ENCODE measurements around the gene ITGB1BP1.

DNA sequence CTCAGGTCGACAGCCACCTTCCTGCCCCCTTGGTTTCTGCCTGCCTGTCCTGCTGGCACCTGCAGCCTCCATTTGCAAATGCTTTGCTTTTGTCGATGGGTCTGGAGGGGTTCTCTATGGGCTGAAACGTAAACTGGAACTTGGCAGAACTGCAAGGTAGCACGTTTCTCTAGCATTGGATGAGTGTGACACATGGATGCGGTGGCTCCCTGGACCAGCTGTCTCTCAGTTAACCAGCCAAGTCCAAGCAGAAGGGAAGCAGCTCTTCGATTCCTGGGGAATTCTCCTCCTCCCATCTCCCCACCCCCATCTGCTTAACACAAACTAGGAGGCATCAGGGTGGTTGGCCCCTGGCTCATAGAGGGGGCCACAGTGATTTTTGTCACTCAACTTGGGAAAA lies 57.3 kb downstream of the ITGB1BP1 start:
- TF ChIP-seq, protein P1, sequence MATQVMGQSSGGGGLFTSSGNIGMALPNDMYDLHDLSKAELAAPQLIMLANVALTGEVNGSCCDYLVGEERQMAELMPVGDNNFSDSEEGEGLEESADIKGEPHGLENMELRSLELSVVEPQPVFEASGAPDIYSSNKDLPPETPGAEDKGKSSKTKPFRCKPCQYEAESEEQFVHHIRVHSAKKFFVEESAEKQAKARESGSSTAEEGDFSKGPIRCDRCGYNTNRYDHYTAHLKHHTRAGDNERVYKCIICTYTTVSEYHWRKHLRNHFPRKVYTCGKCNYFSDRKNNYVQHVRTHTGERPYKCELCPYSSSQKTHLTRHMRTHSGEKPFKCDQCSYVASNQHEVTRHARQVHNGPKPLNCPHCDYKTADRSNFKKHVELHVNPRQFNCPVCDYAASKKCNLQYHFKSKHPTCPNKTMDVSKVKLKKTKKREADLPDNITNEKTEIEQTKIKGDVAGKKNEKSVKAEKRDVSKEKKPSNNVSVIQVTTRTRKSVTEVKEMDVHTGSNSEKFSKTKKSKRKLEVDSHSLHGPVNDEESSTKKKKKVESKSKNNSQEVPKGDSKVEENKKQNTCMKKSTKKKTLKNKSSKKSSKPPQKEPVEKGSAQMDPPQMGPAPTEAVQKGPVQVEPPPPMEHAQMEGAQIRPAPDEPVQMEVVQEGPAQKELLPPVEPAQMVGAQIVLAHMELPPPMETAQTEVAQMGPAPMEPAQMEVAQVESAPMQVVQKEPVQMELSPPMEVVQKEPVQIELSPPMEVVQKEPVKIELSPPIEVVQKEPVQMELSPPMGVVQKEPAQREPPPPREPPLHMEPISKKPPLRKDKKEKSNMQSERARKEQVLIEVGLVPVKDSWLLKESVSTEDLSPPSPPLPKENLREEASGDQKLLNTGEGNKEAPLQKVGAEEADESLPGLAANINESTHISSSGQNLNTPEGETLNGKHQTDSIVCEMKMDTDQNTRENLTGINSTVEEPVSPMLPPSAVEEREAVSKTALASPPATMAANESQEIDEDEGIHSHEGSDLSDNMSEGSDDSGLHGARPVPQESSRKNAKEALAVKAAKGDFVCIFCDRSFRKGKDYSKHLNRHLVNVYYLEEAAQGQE (IDR thresholded peaks at IDR 0.05; ENCODE audit: insufficient read depth in 1 of 2, low read depth in 2 of 2, low read length in 1 of 2), result no peak
- TF ChIP-seq, protein P2, sequence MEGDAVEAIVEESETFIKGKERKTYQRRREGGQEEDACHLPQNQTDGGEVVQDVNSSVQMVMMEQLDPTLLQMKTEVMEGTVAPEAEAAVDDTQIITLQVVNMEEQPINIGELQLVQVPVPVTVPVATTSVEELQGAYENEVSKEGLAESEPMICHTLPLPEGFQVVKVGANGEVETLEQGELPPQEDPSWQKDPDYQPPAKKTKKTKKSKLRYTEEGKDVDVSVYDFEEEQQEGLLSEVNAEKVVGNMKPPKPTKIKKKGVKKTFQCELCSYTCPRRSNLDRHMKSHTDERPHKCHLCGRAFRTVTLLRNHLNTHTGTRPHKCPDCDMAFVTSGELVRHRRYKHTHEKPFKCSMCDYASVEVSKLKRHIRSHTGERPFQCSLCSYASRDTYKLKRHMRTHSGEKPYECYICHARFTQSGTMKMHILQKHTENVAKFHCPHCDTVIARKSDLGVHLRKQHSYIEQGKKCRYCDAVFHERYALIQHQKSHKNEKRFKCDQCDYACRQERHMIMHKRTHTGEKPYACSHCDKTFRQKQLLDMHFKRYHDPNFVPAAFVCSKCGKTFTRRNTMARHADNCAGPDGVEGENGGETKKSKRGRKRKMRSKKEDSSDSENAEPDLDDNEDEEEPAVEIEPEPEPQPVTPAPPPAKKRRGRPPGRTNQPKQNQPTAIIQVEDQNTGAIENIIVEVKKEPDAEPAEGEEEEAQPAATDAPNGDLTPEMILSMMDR (IDR thresholded peaks at IDR 0.05), result no peak

Data from Panc1 (cell line).